Activated T-cell treated with anti-CD3 and anti-CD28 coated beads, Interleukin-2, amount 50 U/mL, for 4 hours (primary cell): ENCODE results near the gene HS3ST1. TPM values are rescaled to one million over a fixed set of nuclear protein-coding genes. Genes with fewer than 3 reads are reported as not detected.
A peak's percentile ranks its signal among the peaks of the same experiment; 100 is the strongest.

ENCODE experiments used
- ATAC-seq, 2 donors: fragments of 200-7000 bp; cut with Tn5 transposase; one replicate each; pipeline ENCODE4 v1.10.0; 2021
- DNase-seq: peaks from one replicate; pipeline ENCODE4 v3.0.0-alpha.2; 2020
- H3K27me3 Mint-ChIP-seq: one replicate; pipeline ENCODE4 v1.8.0; 2021; ENCODE audit warnings: low read depth, mixed read lengths
- H3K36me3 Mint-ChIP-seq: one replicate; pipeline ENCODE4 v1.8.0; 2022; ENCODE audit warnings: mixed read lengths; ENCODE audit not compliant: insufficient read depth
- H3K4me1 Mint-ChIP-seq: one replicate; pipeline ENCODE4 v1.8.0; 2021; ENCODE audit warnings: low read depth, mixed read lengths
- H3K4me3 Mint-ChIP-seq: one replicate; pipeline ENCODE4 v1.8.0; 2021; ENCODE audit warnings: mild to moderate bottlenecking, moderate library complexity, mixed read lengths
- H3K9me3 Mint-ChIP-seq: one replicate; pipeline ENCODE4 v1.8.0; 2021; ENCODE audit warnings: mixed read lengths
- total RNA-seq, 3 donors: library from RNA; stranded (reverse); gene quantifications; one replicate each; pipeline ENCODE4 v1.2.1, GENCODE V29; 2021

HS3ST1 gene
- total RNA-seq, result under 1 TPM; 0.03 to 0.71 (median 0.03) TPM

GRCh38 chr4:11428231-11428898 lies at the start of gene HS3ST1:
HS3ST1 (minus strand) TSS chr4:11428894; CDS start chr4:11400005, 28,889 bp downstream.
- Mint-ChIP-seq H3K9me3 (no peaks in the 10 kb centered on the region), H3K4me1 (peaks cover 19% of the 10 kb centered on the region), H3K36me3 (no peaks in the 10 kb centered on the region), H3K4me3 (peak within 1 kb of the TSS; percentile 78), H3K27me3 (peaks cover 45% of the 10 kb centered on the region)
- ATAC-seq (peak in 1 of 2 donors; percentile 23), DNase-seq (no peak)

GRCh38 chr4:11475871-11476270 lies 47.2 kb upstream of the HS3ST1 start:
- Mint-ChIP-seq H3K27me3 (no peaks in the 10 kb centered on the region), H3K36me3 (no peaks in the 10 kb centered on the region), H3K4me1 (peaks cover 18% of the 10 kb centered on the region), H3K4me3 (no peak overlapping the region), H3K9me3 (peaks cover 8% of the 10 kb centered on the region)
- no peak for DNase-seq
- ATAC-seq, result no peak

- ATAC-seq (no peak), DNase-seq (no peak)
- H3K36me3 Mint-ChIP-seq, result no peaks in the 10 kb centered on the region
- H3K4me1 Mint-ChIP-seq, result peaks cover 31% of the 10 kb centered on the region
- no peak overlapping the region for H3K4me3 Mint-ChIP-seq
- H3K27me3 Mint-ChIP-seq, result no peaks in the 10 kb centered on the region
- peaks cover 4% of the 10 kb centered on the region for H3K9me3 Mint-ChIP-seq
Observed at GRCh38 chr4:11474146-11474545, 45.5 kb upstream of the HS3ST1 start.

- no peak for DNase-seq
- no peaks in the 10 kb centered on the region for H3K27me3 Mint-ChIP-seq
- ATAC-seq, result no peak
- H3K4me3 Mint-ChIP-seq, result peak overlapping the region; percentile 16
- no peaks in the 10 kb centered on the region for H3K36me3 Mint-ChIP-seq
- H3K4me1 Mint-ChIP-seq, result peaks cover 33% of the 10 kb centered on the region
- peaks cover 4% of the 10 kb centered on the region for H3K9me3 Mint-ChIP-seq
Observed at GRCh38 chr4:11472535-11472934, 43.8 kb upstream of the HS3ST1 start.

- Mint-ChIP-seq H3K4me1 (peaks cover 33% of the 10 kb centered on the region), H3K9me3 (peaks cover 4% of the 10 kb centered on the region), H3K4me3 (peak overlapping the region; percentile 76), H3K36me3 (no peaks in the 10 kb centered on the region), H3K27me3 (no peaks in the 10 kb centered on the region)
- DNase-seq (peak; percentile 38), ATAC-seq (peak; percentile 85 to 91)
Observed at GRCh38 chr4:11471618-11472017, 42.9 kb upstream of the HS3ST1 start.

- H3K27me3 Mint-ChIP-seq, result no peaks in the 10 kb centered on the region
- DNase-seq, result no peak
- no peaks in the 10 kb centered on the region for H3K36me3 Mint-ChIP-seq
- H3K9me3 Mint-ChIP-seq, result peaks cover 4% of the 10 kb centered on the region
- no peak for ATAC-seq
- H3K4me3 Mint-ChIP-seq, result peak overlapping the region; percentile 21
- peaks cover 33% of the 10 kb centered on the region for H3K4me1 Mint-ChIP-seq
Observed at GRCh38 chr4:11471046-11471441, 42.4 kb upstream of the HS3ST1 start.

GRCh38 chr4:11470438-11471045 lies 41.8 kb upstream of the HS3ST1 start:
- Mint-ChIP-seq H3K4me3 (no peak overlapping the region), H3K4me1 (peaks cover 33% of the 10 kb centered on the region), H3K36me3 (no peaks in the 10 kb centered on the region), H3K9me3 (peaks cover 4% of the 10 kb centered on the region), H3K27me3 (no peaks in the 10 kb centered on the region)
- DNase-seq (peak; percentile 12), ATAC-seq (peak; percentile 20 to 28)

GRCh38 chr4:11469650-11470437 lies 41.1 kb upstream of the HS3ST1 start:
- Mint-ChIP-seq H3K4me3 (no peak overlapping the region), H3K36me3 (no peaks in the 10 kb centered on the region), H3K4me1 (peaks cover 33% of the 10 kb centered on the region), H3K9me3 (peaks cover 4% of the 10 kb centered on the region), H3K27me3 (no peaks in the 10 kb centered on the region)
- DNase-seq (no peak), ATAC-seq (no peak)

- Mint-ChIP-seq H3K9me3 (peaks cover 4% of the 10 kb centered on the region), H3K4me1 (peaks cover 33% of the 10 kb centered on the region), H3K4me3 (no peak overlapping the region), H3K27me3 (no peaks in the 10 kb centered on the region), H3K36me3 (no peaks in the 10 kb centered on the region)
- no peak for DNase-seq
- no peak for ATAC-seq
Observed at GRCh38 chr4:11468901-11469300, 40.2 kb upstream of the HS3ST1 start.

GRCh38 chr4:11467931-11468330 lies 39.2 kb upstream of the HS3ST1 start:
- H3K4me3 Mint-ChIP-seq, result no peak overlapping the region
- H3K27me3 Mint-ChIP-seq, result no peaks in the 10 kb centered on the region
- DNase-seq (no peak), ATAC-seq (no peak)
- peaks cover 33% of the 10 kb centered on the region for H3K4me1 Mint-ChIP-seq
- H3K36me3 Mint-ChIP-seq, result no peaks in the 10 kb centered on the region
- peaks cover 4% of the 10 kb centered on the region for H3K9me3 Mint-ChIP-seq

- H3K4me1 Mint-ChIP-seq, result peaks cover 2% of the 10 kb centered on the region
- H3K36me3 Mint-ChIP-seq, result peaks cover 7% of the 10 kb centered on the region
- H3K9me3 Mint-ChIP-seq, result peaks cover 21% of the 10 kb centered on the region
- no peaks in the 10 kb centered on the region for H3K27me3 Mint-ChIP-seq
- no peak for DNase-seq
- no peak overlapping the region for H3K4me3 Mint-ChIP-seq
- no peak for ATAC-seq
Observed at GRCh38 chr4:11463707-11464106, 35.0 kb upstream of the HS3ST1 start.

GRCh38 chr4:11456401-11456800 lies 27.7 kb upstream of the HS3ST1 start:
- Mint-ChIP-seq H3K4me3 (no peak overlapping the region), H3K4me1 (peaks cover 7% of the 10 kb centered on the region), H3K27me3 (peaks cover 2% of the 10 kb centered on the region), H3K9me3 (peaks cover 19% of the 10 kb centered on the region), H3K36me3 (peaks cover 7% of the 10 kb centered on the region)
- ATAC-seq, result no peak
- DNase-seq, result no peak

GRCh38 chr4:11455201-11455835 lies 26.6 kb upstream of the HS3ST1 start:
- peaks cover 12% of the 10 kb centered on the region for H3K9me3 Mint-ChIP-seq
- ATAC-seq (no peak), DNase-seq (no peak)
- no peaks in the 10 kb centered on the region for H3K36me3 Mint-ChIP-seq
- H3K4me3 Mint-ChIP-seq, result no peak overlapping the region
- H3K27me3 Mint-ChIP-seq, result peaks cover 2% of the 10 kb centered on the region
- peaks cover 7% of the 10 kb centered on the region for H3K4me1 Mint-ChIP-seq

GRCh38 chr4:11451716-11452115 lies 23.0 kb upstream of the HS3ST1 start:
- H3K4me1 Mint-ChIP-seq, result peaks cover 7% of the 10 kb centered on the region
- no peak for DNase-seq
- no peaks in the 10 kb centered on the region for H3K36me3 Mint-ChIP-seq
- no peak for ATAC-seq
- peaks cover 2% of the 10 kb centered on the region for H3K27me3 Mint-ChIP-seq
- H3K9me3 Mint-ChIP-seq, result no peaks in the 10 kb centered on the region
- no peak overlapping the region for H3K4me3 Mint-ChIP-seq
